ENCODE results near the gene DDX4. TPM values are rescaled to one million over a fixed set of nuclear protein-coding genes. Genes with fewer than 3 reads are reported as not detected.
"Not testable (repeated sequence)": the region's sequence is repeated elsewhere in the genome, so short reads cannot be mapped to it uniquely, and the experiment has no call there.

DDX4 gene
- total and polyA plus RNA-seq, 4 donors: 0.03 TPM; not detected in 3

GRCh38 chr5:55750063-55750462, 12.2 kb downstream of the DDX4 start:
- no peak overlapping the region for H3K27ac ChIP-seq (ENCODE audit: low read depth in 1 of 2, low read length in 1 of 2)
- ATAC-seq (ENCODE audit: insufficient read depth, low FRiP score) (no peak), DNase-seq (no peak)

GRCh38 chr5:55750499-55750898, 12.6 kb downstream of the DDX4 start:
- Histone ChIP-seq H3K9ac (ENCODE audit: insufficient read depth in 1 of 2, low read length in 2 of 2) (no peak overlapping the region), H3K27me3 (ENCODE audit: control insufficient read depth in 3 of 3, insufficient read depth in 3 of 3, low read length in 2 of 3) (no peaks in the 10 kb centered on the region), H3K27ac (ENCODE audit: low read depth in 1 of 2, low read length in 1 of 2) (no peak overlapping the region), H3K4me1 (ENCODE audit: control insufficient read depth in 5 of 5, insufficient read depth in 5 of 5, low read length in 5 of 5) (no peaks in the 10 kb centered on the region), H3K4me3 (no peak overlapping the region), H3K36me3 (ENCODE audit: control insufficient read depth in 4 of 4, insufficient read depth in 4 of 4, low read length in 4 of 4) (no peaks in the 10 kb centered on the region), H3K9me3 (ENCODE audit: control insufficient read depth in 4 of 4, insufficient read depth in 3 of 4, low read length in 3 of 4) (no peaks in the 10 kb centered on the region)
- DNase-seq (no peak), ATAC-seq (ENCODE audit: insufficient read depth, low FRiP score) (no peak)
- WGBS, 2 donors: 80 to 90% methylated on average over 3 of the region's 3 CpGs
- TF ChIP-seq CTCF (IDR thresholded peaks at IDR 0.05; ENCODE audit: control extremely low read depth, extremely low read depth): no peak

More at GRCh38 chr5:55750063-55750462, 12.2 kb downstream of the DDX4 start:
- TF ChIP-seq CTCF (IDR thresholded peaks at IDR 0.05; ENCODE audit: control extremely low read depth, extremely low read depth): no peak
- Histone ChIP-seq H3K27me3 (ENCODE audit: control insufficient read depth in 3 of 3, insufficient read depth in 3 of 3, low read length in 2 of 3) (no peaks in the 10 kb centered on the region), H3K9ac (ENCODE audit: insufficient read depth in 1 of 2, low read length in 2 of 2) (no peak overlapping the region), H3K4me1 (ENCODE audit: control insufficient read depth in 5 of 5, insufficient read depth in 5 of 5, low read length in 5 of 5) (no peaks in the 10 kb centered on the region), H3K36me3 (ENCODE audit: control insufficient read depth in 4 of 4, insufficient read depth in 4 of 4, low read length in 4 of 4) (no peaks in the 10 kb centered on the region), H3K4me3 (no peak overlapping the region), H3K9me3 (ENCODE audit: control insufficient read depth in 4 of 4, insufficient read depth in 3 of 4, low read length in 3 of 4) (no peaks in the 10 kb centered on the region)
- 73 to 80% methylated on average over 3 of the region's 3 CpGs for WGBS, 2 donors

- H3K4me3 ChIP-seq: no peak overlapping the region
- H3K27me3 ChIP-seq (ENCODE audit: control insufficient read depth in 3 of 3, insufficient read depth in 3 of 3, low read length in 2 of 3): no peaks in the 10 kb centered on the region
- no peaks in the 10 kb centered on the region for H3K36me3 ChIP-seq (ENCODE audit: control insufficient read depth in 4 of 4, insufficient read depth in 4 of 4, low read length in 4 of 4)
- no peaks in the 10 kb centered on the region for H3K4me1 ChIP-seq (ENCODE audit: control insufficient read depth in 5 of 5, insufficient read depth in 5 of 5, low read length in 5 of 5)
- WGBS, 2 donors: 90 to 91% methylated on average over 1 of the region's 1 CpG
- no peak overlapping the region for H3K27ac ChIP-seq (ENCODE audit: low read depth in 1 of 2, low read length in 1 of 2)
- DNase-seq (no peak), ATAC-seq (ENCODE audit: insufficient read depth, low FRiP score) (no peak)
- no peaks in the 10 kb centered on the region for H3K9me3 ChIP-seq (ENCODE audit: control insufficient read depth in 4 of 4, insufficient read depth in 3 of 4, low read length in 3 of 4)
- H3K9ac ChIP-seq (ENCODE audit: insufficient read depth in 1 of 2, low read length in 2 of 2): no peak overlapping the region
- no peak for TF ChIP-seq CTCF (IDR thresholded peaks at IDR 0.05; ENCODE audit: control extremely low read depth, extremely low read depth)
Measured at GRCh38 chr5:55758231-55758630, 20.4 kb downstream of the DDX4 start.

- H3K4me3 ChIP-seq: no peak overlapping the region
- no peaks in the 10 kb centered on the region for H3K4me1 ChIP-seq (ENCODE audit: control insufficient read depth in 5 of 5, insufficient read depth in 5 of 5, low read length in 5 of 5)
- DNase-seq (no peak), ATAC-seq (ENCODE audit: insufficient read depth, low FRiP score) (no peak)
- TF ChIP-seq CTCF (IDR thresholded peaks at IDR 0.05; ENCODE audit: control extremely low read depth, extremely low read depth): no peak
- no peaks in the 10 kb centered on the region for H3K9me3 ChIP-seq (ENCODE audit: control insufficient read depth in 4 of 4, insufficient read depth in 3 of 4, low read length in 3 of 4)
- no peaks in the 10 kb centered on the region for H3K27me3 ChIP-seq (ENCODE audit: control insufficient read depth in 3 of 3, insufficient read depth in 3 of 3, low read length in 2 of 3)
- no peak overlapping the region for H3K27ac ChIP-seq (ENCODE audit: low read depth in 1 of 2, low read length in 1 of 2)
- H3K36me3 ChIP-seq (ENCODE audit: control insufficient read depth in 4 of 4, insufficient read depth in 4 of 4, low read length in 4 of 4): no peaks in the 10 kb centered on the region
- WGBS, 2 donors: 72 to 86% methylated on average over 2 of the region's 2 CpGs
- no peak overlapping the region for H3K9ac ChIP-seq (ENCODE audit: insufficient read depth in 1 of 2, low read length in 2 of 2)
Measured at GRCh38 chr5:55758714-55759113, 20.9 kb downstream of the DDX4 start.

GRCh38 chr5:55761721-55762120, 23.9 kb downstream of the DDX4 start:
- WGBS, 2 donors: 88 to 95% methylated on average over 7 of the region's 7 CpGs
- not testable (repeated sequence) for H3K9me3 ChIP-seq (ENCODE audit: control insufficient read depth in 4 of 4, insufficient read depth in 3 of 4, low read length in 3 of 4); H3K27me3 ChIP-seq (ENCODE audit: control insufficient read depth in 3 of 3, insufficient read depth in 3 of 3, low read length in 2 of 3); H3K9ac ChIP-seq (ENCODE audit: insufficient read depth in 1 of 2, low read length in 2 of 2); H3K27ac ChIP-seq (ENCODE audit: low read depth in 1 of 2, low read length in 1 of 2); DNase-seq; H3K36me3 ChIP-seq (ENCODE audit: control insufficient read depth in 4 of 4, insufficient read depth in 4 of 4, low read length in 4 of 4); ATAC-seq (ENCODE audit: insufficient read depth, low FRiP score); H3K4me1 ChIP-seq (ENCODE audit: control insufficient read depth in 5 of 5, insufficient read depth in 5 of 5, low read length in 5 of 5); H3K4me3 ChIP-seq
